NB4 (cell line): ENCODE data around the gene EIF4E3.

ENCODE experiments used
- DNase-seq: peaks from one replicate; pipeline ENCODE4 v3.0.0; 2010; ENCODE audit warnings: low read depth
- H3K4me3 ChIP-seq: one replicate; pipeline ENCODE4 v1.5.1; 2011; ENCODE audit warnings: mild to moderate bottlenecking, low read depth, low read length, moderate library complexity
- CTCF ChIP-seq: IDR thresholded peaks from one replicate; pipeline ENCODE4 v1.5.1; 2012; ENCODE audit warnings: low read depth, low read length
- MAX ChIP-seq: IDR thresholded peaks from 2 replicates; pipeline ENCODE4 v1.6.1; 2011; ENCODE audit warnings: low read depth, low read length
- MYC ChIP-seq: IDR thresholded peaks from 2 replicates; pipeline ENCODE4 v1.6.1; 2011; ENCODE audit warnings: low read depth, low read length
- POLR2A ChIP-seq: IDR thresholded peaks from 2 replicates; pipeline ENCODE4 v1.6.1; 2011; ENCODE audit warnings: mild to moderate bottlenecking; ENCODE audit not compliant: insufficient read length; ENCODE audit errors: extremely low read depth

Gene EIF4E3

GRCh38 chr3:71725271-71725991, at the start of gene EIF4E3:
Gene EIF4E3 (minus strand): TSS chr3:71725402. CDS start chr3:71725367, 35 bp downstream.
- DNase-seq = peak; percentile 52
- TF ChIP-seq MAX (no peak), CTCF (no peak), MYC (no peak), POLR2A (no peak)
- peak within 1 kb of the TSS; percentile 52 for H3K4me3 ChIP-seq

- TF ChIP-seq CTCF (no peak), MYC (no peak), MAX (no peak), POLR2A (no peak)
- no peak overlapping the region for H3K4me3 ChIP-seq
- DNase-seq = no peak
Measured at GRCh38 chr3:71771884-71772283, 46.7 kb upstream of the EIF4E3 start.

GRCh38 chr3:71771126-71771525, 45.9 kb upstream of the EIF4E3 start:
- TF ChIP-seq CTCF (no peak), MYC (no peak), POLR2A (no peak), MAX (no peak)
- DNase-seq = no peak
- H3K4me3 ChIP-seq = no peak overlapping the region

GRCh38 chr3:71763426-71763825, 38.2 kb upstream of the EIF4E3 start:
- H3K4me3 ChIP-seq = no peak overlapping the region
- DNase-seq = no peak

GRCh38 chr3:71760140-71760539, 34.9 kb upstream of the EIF4E3 start:
- no peak for DNase-seq
- TF ChIP-seq MAX = no peak
- no peak for TF ChIP-seq POLR2A
- no peak for TF ChIP-seq MYC
- TF ChIP-seq CTCF = no peak
- no peak overlapping the region for H3K4me3 ChIP-seq

More at GRCh38 chr3:71763426-71763825, 38.2 kb upstream of the EIF4E3 start:
- TF ChIP-seq MYC (no peak), CTCF (no peak), POLR2A (no peak), MAX (no peak)
